HepG2 (cell line): ENCODE measurements around the gene CPT1C. TPM values are rescaled to one million over a fixed set of nuclear protein-coding genes. Genes with fewer than 3 reads are reported as not detected.

Experiments
- AHR ChIP-seq: IDR thresholded peaks from 2 replicates; pipeline ENCODE4 v1.6.1; 2018; ENCODE audit warnings: missing genetic modification reagents, missing compliant biosample characterization
- ATRX ChIP-seq: sonication (generic); formaldehyde crosslinking; IDR thresholded peaks from 2 replicates; pipeline ENCODE4 v1.4.0; 2020; ENCODE audit warnings: missing genetic modification reagents, borderline replicate concordance
- GMEB1 ChIP-seq: sonication (generic); formaldehyde crosslinking; IDR thresholded peaks from 2 replicates; pipeline ENCODE4 v1.5.1; 2020; ENCODE audit warnings: missing genetic modification reagents, mild to moderate bottlenecking, borderline replicate concordance
- HMG20A ChIP-seq: IDR thresholded peaks from 2 replicates; pipeline ENCODE4 v1.6.1; 2016; ENCODE audit warnings: borderline replicate concordance
- KDM2A ChIP-seq: sonication (generic); formaldehyde crosslinking; IDR thresholded peaks from 2 replicates; pipeline ENCODE4 v1.4.0; 2020; ENCODE audit warnings: low read depth, missing genetic modification reagents, borderline replicate concordance
- MAF1 ChIP-seq: sonication (generic); formaldehyde crosslinking; IDR thresholded peaks from 2 replicates; pipeline ENCODE4 v1.5.0; 2020; ENCODE audit warnings: missing genetic modification reagents, borderline replicate concordance
- NCOA2 ChIP-seq: sonication (generic); formaldehyde crosslinking; IDR thresholded peaks from 2 replicates; pipeline ENCODE4 v1.8.0; 2022; ENCODE audit warnings: inconsistent platforms
- RAD51 ChIP-seq: fragments of 450-650 bp; IDR thresholded peaks from 2 replicates; pipeline ENCODE4 v1.6.1; 2016; ENCODE audit warnings: borderline replicate concordance
- SNRNP70 ChIP-seq: fragments of 200-400 bp; formaldehyde crosslinking; IDR thresholded peaks from 2 replicates; pipeline ENCODE4 v1.6.1; 2017; ENCODE audit warnings: mild to moderate bottlenecking, low read depth, low read length, moderate library complexity
- SP5 ChIP-seq: IDR thresholded peaks from 2 replicates; pipeline ENCODE4 v1.6.1; 2016; ENCODE audit warnings: low read depth, borderline replicate concordance
- TBP ChIP-seq: sonication (generic); formaldehyde crosslinking; IDR thresholded peaks from 2 replicates; pipeline ENCODE4 v1.5.0; 2020; ENCODE audit warnings: missing genetic modification reagents
- TRIM24 ChIP-seq: sonication (generic); formaldehyde crosslinking; IDR thresholded peaks from 2 replicates; pipeline ENCODE4 v1.8.0; 2022; ENCODE audit warnings: mild to moderate bottlenecking, missing genetic modification reagents
- U2AF1 ChIP-seq: fragments of 200-400 bp; formaldehyde crosslinking; optimal IDR thresholded peaks from 2 replicates; pipeline ENCODE3; 2017; ENCODE audit warnings: mild to moderate bottlenecking, low read depth, low read length
- ZBTB46 ChIP-seq: sonication (generic); formaldehyde crosslinking; IDR thresholded peaks from 2 replicates; pipeline ENCODE4 v1.4.0; 2020; ENCODE audit warnings: mild to moderate bottlenecking, missing genetic modification reagents, borderline replicate concordance
- ZBTB7B ChIP-seq: sonication (generic); formaldehyde crosslinking; IDR thresholded peaks from 2 replicates; pipeline ENCODE4 v1.4.0; 2020; ENCODE audit warnings: missing genetic modification reagents
- ZFP90 ChIP-seq: sonication (generic); formaldehyde crosslinking; IDR thresholded peaks from 2 replicates; pipeline ENCODE4 v1.8.0; 2022; ENCODE audit warnings: missing genetic modification reagents, mild to moderate bottlenecking, inconsistent platforms, borderline replicate concordance
- ZNF234 ChIP-seq: sonication (generic); formaldehyde crosslinking; conservative IDR thresholded peaks from 2 replicates; pipeline ENCODE4 v1.5.1; 2020; ENCODE audit warnings: mild to moderate bottlenecking, missing genetic modification reagents
- ZNF839 ChIP-seq: sonication (generic); formaldehyde crosslinking; IDR thresholded peaks from 2 replicates; pipeline ENCODE4 v1.4.0; 2020; ENCODE audit warnings: missing genetic modification reagents, mild to moderate bottlenecking, borderline replicate concordance
- ZNF879 ChIP-seq: sonication (generic); formaldehyde crosslinking; IDR thresholded peaks from 2 replicates; pipeline ENCODE4 v1.8.1; 2023; ENCODE audit warnings: missing genetic modification reagents
- polyA plus RNA-seq, 8 experiments: library from polyadenylated mRNA; depleted of rRNA in 3 of 8; stranded (reverse) in 7 of 8; unstranded in 1 of 8; fragments of >200 nt; fragmentation: Illumina TruSeq in 4 of 8; extraction: Trizol in 4 of 8; gene quantifications; 2 replicates each; pipeline versions ENCODE4 v1.2.1 to v1.2.3, GENCODE V29; 2011 to 2016; ENCODE audit warnings: low read depth in 4 of 8, missing spikeins in 1 of 8, mixed read lengths in 1 of 8; ENCODE audit not compliant: insufficient read depth in 1 of 8
- total RNA-seq, 5 experiments: library from RNA; depleted of rRNA; stranded (reverse); fragments of >200 nt; fragmentation: Illumina TruSeq; extraction: Trizol; gene quantifications; 2 replicates each; pipeline ENCODE4 v1.2.3, GENCODE V29; 2016; ENCODE audit warnings: low read depth in 1 of 5
- TF ChIP-seq, protein P1 (sequence below): sonication (generic); formaldehyde crosslinking; IDR thresholded peaks from 2 replicates; pipeline ENCODE4 v1.4.0; 2020; ENCODE audit warnings: low read depth, missing genetic modification reagents
- TF ChIP-seq, protein P2 (sequence below): sonication (generic); formaldehyde crosslinking; IDR thresholded peaks from 2 replicates; pipeline ENCODE4 v1.4.0; 2020; ENCODE audit warnings: missing genetic modification reagents

Gene CPT1C
- total and polyA plus RNA-seq, 2 of the 13 experiments (the other 11 are each of a cell fraction or from before 2014, with no cell fraction given) = 0.18 TPM; not detected in 1

- TF ChIP-seq, protein P1, sequence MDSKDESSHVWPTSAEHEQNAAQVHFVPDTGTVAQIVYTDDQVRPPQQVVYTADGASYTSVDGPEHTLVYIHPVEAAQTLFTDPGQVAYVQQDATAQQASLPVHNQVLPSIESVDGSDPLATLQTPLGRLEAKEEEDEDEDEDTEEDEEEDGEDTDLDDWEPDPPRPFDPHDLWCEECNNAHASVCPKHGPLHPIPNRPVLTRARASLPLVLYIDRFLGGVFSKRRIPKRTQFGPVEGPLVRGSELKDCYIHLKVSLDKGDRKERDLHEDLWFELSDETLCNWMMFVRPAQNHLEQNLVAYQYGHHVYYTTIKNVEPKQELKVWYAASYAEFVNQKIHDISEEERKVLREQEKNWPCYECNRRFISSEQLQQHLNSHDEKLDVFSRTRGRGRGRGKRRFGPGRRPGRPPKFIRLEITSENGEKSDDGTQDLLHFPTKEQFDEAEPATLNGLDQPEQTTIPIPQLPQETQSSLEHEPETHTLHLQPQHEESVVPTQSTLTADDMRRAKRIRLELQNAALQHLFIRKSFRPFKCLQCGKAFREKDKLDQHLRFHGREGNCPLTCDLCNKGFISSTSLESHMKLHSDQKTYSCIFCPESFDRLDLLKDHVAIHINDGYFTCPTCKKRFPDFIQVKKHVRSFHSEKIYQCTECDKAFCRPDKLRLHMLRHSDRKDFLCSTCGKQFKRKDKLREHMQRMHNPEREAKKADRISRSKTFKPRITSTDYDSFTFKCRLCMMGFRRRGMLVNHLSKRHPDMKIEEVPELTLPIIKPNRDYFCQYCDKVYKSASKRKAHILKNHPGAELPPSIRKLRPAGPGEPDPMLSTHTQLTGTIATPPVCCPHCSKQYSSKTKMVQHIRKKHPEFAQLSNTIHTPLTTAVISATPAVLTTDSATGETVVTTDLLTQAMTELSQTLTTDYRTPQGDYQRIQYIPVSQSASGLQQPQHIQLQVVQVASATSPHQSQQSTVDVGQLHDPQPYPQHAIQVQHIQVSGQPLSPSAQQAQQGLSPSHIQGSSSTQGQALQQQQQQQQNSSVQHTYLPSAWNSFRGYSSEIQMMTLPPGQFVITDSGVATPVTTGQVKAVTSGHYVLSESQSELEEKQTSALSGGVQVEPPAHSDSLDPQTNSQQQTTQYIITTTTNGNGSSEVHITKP = peak; percentile 86
- TF ChIP-seq, protein P2, sequence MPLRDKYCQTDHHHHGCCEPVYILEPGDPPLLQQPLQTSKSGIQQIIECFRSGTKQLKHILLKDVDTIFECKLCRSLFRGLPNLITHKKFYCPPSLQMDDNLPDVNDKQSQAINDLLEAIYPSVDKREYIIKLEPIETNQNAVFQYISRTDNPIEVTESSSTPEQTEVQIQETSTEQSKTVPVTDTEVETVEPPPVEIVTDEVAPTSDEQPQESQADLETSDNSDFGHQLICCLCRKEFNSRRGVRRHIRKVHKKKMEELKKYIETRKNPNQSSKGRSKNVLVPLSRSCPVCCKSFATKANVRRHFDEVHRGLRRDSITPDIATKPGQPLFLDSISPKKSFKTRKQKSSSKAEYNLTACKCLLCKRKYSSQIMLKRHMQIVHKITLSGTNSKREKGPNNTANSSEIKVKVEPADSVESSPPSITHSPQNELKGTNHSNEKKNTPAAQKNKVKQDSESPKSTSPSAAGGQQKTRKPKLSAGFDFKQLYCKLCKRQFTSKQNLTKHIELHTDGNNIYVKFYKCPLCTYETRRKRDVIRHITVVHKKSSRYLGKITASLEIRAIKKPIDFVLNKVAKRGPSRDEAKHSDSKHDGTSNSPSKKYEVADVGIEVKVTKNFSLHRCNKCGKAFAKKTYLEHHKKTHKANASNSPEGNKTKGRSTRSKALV (CRISPR knock-in tag) = no peak; the same call in 1 of the 2 replicates
- TF ChIP-seq ZNF839 (CRISPR knock-in tag) (no peak), GMEB1 (CRISPR knock-in tag) (peak; percentile 99), HMG20A (CRISPR knock-in tag) (no peak), KDM2A (CRISPR knock-in tag) (peak; percentile 64; the same call in 1 of the 2 replicates), SNRNP70 (no peak), MAF1 (CRISPR knock-in tag) (no peak), AHR (CRISPR knock-in tag) (no peak), ZNF879 (CRISPR knock-in tag) (no peak), TRIM24 (CRISPR knock-in tag) (no peak), RAD51 (no peak), NCOA2 (no peak), ZBTB46 (no peak), ZNF234 (CRISPR knock-in tag) (no peak), SP5 (CRISPR knock-in tag) (peak; percentile 51; the same call in 1 of the 2 replicates), U2AF1 (no peak), ZFP90 (CRISPR knock-in tag) (peak; percentile 63; the same call in 1 of the 2 replicates), ZBTB7B (CRISPR knock-in tag) (no peak), ATRX (no peak), TBP (CRISPR knock-in tag) (no peak)
These were observed 25.4 kb upstream of the CPT1C start, which contains the start of the genes BCL2L12 and IRF3 (continued) for GRCh38 chr19:49665351-49666119.
